ENCODE measurements around the gene LIPN.

DNA sequence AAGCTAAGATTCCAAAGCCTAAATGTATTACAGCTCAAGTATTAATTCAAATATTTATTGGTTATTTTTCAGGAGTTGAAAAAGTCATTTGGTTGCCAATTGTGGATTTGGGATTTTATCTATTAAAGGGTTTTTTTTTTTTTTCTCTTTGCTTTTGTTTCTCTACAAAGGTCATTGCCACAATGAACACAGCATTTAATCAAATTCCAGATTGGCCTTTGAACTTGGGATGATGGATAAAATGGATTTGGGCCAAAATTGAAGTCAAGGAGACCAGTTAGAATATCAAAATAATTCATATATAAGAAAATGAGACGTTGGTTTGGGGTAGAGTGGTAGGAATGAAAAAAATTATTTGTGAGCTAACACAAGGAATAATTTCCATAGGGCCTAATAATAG lies 9.6 kb downstream of the LIPN start:
- TF ChIP-seq EZH2 (IDR thresholded peaks at IDR 0.05; ENCODE audit: insufficient read depth, poor library complexity, severe bottlenecking) (no peak), EZH2phosphoT487 (IDR thresholded peaks at IDR 0.05; ENCODE audit: insufficient read depth, low read depth) (no peak)
